ENCODE data around the gene IL12RB2.

DNA sequence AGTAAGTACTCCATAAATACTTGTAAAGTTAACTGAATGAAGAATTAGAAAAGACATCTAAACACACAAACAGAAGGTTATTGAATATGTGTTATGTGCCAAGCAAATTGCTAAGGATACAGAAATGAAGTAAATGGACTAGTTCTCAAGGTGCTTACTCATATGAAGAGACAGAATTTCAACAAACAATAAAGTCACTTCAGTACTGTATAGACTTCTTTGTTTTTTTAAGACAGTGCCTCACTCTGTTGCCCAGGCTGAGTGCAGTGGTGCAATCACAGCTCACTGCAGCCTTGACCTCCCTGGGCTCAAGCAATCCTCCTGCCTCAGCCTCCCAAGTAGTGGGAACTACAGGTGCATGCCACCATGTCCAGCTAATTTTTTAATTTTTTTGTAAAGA, 65.2 kb downstream of the IL12RB2 start:
- TF ChIP-seq, protein P1, sequence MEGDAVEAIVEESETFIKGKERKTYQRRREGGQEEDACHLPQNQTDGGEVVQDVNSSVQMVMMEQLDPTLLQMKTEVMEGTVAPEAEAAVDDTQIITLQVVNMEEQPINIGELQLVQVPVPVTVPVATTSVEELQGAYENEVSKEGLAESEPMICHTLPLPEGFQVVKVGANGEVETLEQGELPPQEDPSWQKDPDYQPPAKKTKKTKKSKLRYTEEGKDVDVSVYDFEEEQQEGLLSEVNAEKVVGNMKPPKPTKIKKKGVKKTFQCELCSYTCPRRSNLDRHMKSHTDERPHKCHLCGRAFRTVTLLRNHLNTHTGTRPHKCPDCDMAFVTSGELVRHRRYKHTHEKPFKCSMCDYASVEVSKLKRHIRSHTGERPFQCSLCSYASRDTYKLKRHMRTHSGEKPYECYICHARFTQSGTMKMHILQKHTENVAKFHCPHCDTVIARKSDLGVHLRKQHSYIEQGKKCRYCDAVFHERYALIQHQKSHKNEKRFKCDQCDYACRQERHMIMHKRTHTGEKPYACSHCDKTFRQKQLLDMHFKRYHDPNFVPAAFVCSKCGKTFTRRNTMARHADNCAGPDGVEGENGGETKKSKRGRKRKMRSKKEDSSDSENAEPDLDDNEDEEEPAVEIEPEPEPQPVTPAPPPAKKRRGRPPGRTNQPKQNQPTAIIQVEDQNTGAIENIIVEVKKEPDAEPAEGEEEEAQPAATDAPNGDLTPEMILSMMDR (IDR thresholded peaks at IDR 0.05), result no peak
- TF ChIP-seq POLR2A (IDR thresholded peaks at IDR 0.05), result no peak
